Measurements from ENCODE around the gene FASTK. TPM values are rescaled to one million over a fixed set of nuclear protein-coding genes. Genes with fewer than 3 reads are reported as not detected.

The FASTK gene
- total and polyA plus RNA-seq, 2 of the 4 experiments (the other 2 are of a cell fraction), result 53.8 to 115 TPM

DNA sequence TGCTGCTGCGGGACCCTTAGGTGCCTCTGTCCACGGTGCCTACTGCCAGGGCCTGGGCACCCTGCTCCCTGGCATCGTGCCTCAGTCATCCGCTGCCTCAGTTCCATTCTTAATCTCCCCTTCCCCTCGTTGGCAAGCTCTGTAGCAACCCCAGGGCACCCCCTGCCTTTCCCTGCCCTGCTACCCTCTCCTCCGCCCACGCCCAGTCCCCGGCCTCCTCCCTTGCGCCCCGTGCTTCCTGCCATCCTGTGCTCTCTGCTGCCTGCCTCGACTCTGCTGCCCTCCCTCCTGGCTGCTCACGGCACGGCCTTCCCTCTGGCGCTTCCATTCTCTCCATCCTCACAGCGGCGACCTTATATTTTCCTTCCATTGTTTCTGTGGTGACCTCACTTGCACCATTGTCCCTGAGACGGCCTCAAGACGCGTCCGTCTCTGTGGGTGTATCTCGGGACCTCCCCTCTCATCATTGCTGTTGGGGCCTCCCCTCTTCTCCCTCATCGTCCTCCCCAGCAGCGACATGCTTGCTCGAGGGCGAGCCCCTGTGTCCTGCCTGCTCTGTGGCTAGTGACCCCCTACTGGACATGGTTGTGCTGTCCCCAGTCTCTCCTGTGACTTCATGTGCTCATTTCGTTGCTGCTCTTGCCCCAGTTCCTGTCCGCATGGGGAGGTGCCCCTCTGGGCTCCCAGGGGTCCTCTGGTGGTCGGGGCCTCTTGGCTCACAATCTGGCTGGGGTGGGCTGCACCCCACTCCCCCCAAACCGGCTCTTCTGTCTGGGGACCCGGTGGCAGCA, 41.0 kb upstream of the FASTK start (continued):
- no peak for TF ChIP-seq NFE2L2 (IDR thresholded peaks at IDR 0.05; ENCODE audit: low read depth, low read length)

DNA sequence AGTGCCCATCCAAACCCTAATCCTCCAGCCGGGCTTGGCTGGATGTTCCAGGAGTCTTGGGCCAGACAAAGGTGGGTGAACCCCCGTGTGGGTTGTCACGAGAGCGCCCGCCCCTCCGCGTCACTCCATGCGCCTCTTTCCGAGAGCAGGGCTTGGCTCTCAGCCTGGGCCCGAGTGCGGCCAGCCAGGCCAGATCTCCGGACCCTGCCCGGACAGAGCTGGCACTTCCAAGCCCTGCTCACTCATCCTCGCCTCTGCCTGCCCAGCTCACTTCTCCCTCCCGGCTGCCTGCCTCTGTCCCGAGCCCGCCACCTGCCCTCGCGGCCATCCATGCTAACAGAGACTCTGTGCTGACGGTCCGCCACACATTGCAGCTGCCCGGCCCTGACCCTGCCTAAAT, 40.3 kb upstream of the FASTK start:
- CTCF ChIA-PET, result no interaction called here
- WGBS, 2 experiments (ENCODE audit: extremely low coverage in 2 of 2, insufficient read length in 1 of 2), result 93% methylated on average over 18 of the region's 22 CpGs; no CpG with 5 or more reads in 1 of the 2 experiments
- TF ChIP-seq MXI1 (IDR thresholded peaks at IDR 0.05; ENCODE audit: borderline replicate concordance, low read depth, low read length), result no peak
- no peak for TF ChIP-seq RAD21 (IDR thresholded peaks at IDR 0.05; ENCODE audit: low read length)
- TF ChIP-seq RCOR1 (IDR thresholded peaks at IDR 0.05; ENCODE audit: insufficient replicate concordance, low read length), result no peak
- TF ChIP-seq MAZ (IDR thresholded peaks at IDR 0.05; ENCODE audit: borderline replicate concordance, low read depth, low read length), result no peak
- TF ChIP-seq SMC3 (IDR thresholded peaks at IDR 0.05; ENCODE audit: low read depth, low read length), result no peak
- TF ChIP-seq CEBPB (IDR thresholded peaks at IDR 0.05; ENCODE audit: low read depth, low read length), result no peak
- no peak for TF ChIP-seq CHD1 (IDR thresholded peaks at IDR 0.05; ENCODE audit: low read depth, low read length)
- TF ChIP-seq POLR2A (IDR thresholded peaks at IDR 0.05; ENCODE audit: low read depth, low read length), result no peak
- TF ChIP-seq, protein P1, sequence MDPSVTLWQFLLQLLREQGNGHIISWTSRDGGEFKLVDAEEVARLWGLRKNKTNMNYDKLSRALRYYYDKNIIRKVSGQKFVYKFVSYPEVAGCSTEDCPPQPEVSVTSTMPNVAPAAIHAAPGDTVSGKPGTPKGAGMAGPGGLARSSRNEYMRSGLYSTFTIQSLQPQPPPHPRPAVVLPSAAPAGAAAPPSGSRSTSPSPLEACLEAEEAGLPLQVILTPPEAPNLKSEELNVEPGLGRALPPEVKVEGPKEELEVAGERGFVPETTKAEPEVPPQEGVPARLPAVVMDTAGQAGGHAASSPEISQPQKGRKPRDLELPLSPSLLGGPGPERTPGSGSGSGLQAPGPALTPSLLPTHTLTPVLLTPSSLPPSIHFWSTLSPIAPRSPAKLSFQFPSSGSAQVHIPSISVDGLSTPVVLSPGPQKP (IDR thresholded peaks at IDR 0.05; ENCODE audit: borderline replicate concordance, low read depth, low read length), result no peak
- TF ChIP-seq FOS (IDR thresholded peaks at IDR 0.05; ENCODE audit: low read depth, low read length), result no peak
- TF ChIP-seq MAFK (IDR thresholded peaks at IDR 0.05; ENCODE audit: low read depth, low read length), result no peak
- TF ChIP-seq, protein P2, sequence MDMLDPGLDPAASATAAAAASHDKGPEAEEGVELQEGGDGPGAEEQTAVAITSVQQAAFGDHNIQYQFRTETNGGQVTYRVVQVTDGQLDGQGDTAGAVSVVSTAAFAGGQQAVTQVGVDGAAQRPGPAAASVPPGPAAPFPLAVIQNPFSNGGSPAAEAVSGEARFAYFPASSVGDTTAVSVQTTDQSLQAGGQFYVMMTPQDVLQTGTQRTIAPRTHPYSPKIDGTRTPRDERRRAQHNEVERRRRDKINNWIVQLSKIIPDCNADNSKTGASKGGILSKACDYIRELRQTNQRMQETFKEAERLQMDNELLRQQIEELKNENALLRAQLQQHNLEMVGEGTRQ (IDR thresholded peaks at IDR 0.05; ENCODE audit: low read depth, low read length), result no peak
- no peak for TF ChIP-seq NFE2L2 (IDR thresholded peaks at IDR 0.05; ENCODE audit: low read depth, low read length)

More for the DNA sequence above, 40.3 kb upstream of the FASTK start:
- no peak overlapping the region for H3K14ac ChIP-seq (replicated peaks; ENCODE audit: low read depth, low read length)
- peaks cover 73% of the 10 kb centered on the region for H3K36me3 ChIP-seq (ENCODE audit: control insufficient read depth, insufficient read depth, low read length)
- H2AFZ ChIP-seq (replicated peaks; ENCODE audit: low read length, poor library complexity), result no peak overlapping the region
- POLR2A ChIA-PET (ENCODE audit: unreplicated experiment), result interaction anchor here (0.6 kb wide), 1 partner anchor 142 kb away, joined by 6 read pairs; no protein-coding TSS in a partner anchor
- H3K9me3 ChIP-seq (ENCODE audit: control insufficient read depth, insufficient read depth, low read length), result no peaks in the 10 kb centered on the region
- H3K4me2 ChIP-seq (ENCODE audit: low read depth, low read length), result no peak overlapping the region
- H3K4me1 ChIP-seq (ENCODE audit: control insufficient read depth, insufficient read depth, low read length), result peaks cover under 1% of the 10 kb centered on the region; the same call in 1 of the 2 replicates
- no peaks in the 10 kb centered on the region for H3K9me1 ChIP-seq (ENCODE audit: insufficient read depth, low read length)
- no peak overlapping the region for H3K4me3 ChIP-seq (ENCODE audit: insufficient read depth, low read depth, low read length)
- H3K9ac ChIP-seq (ENCODE audit: low read depth, low read length), result no peak overlapping the region
- H2BK5ac ChIP-seq (ENCODE audit: low read depth, low read length, poor library complexity, severe bottlenecking), result no peak overlapping the region
- H3K56ac ChIP-seq (ENCODE audit: extremely low read depth, insufficient read depth, low read length), result no peak overlapping the region
- peaks cover 44% of the 10 kb centered on the region for H4K20me1 ChIP-seq (ENCODE audit: insufficient read depth, low read length)
- H3K4ac ChIP-seq (ENCODE audit: low read depth, low read length), result no peak overlapping the region
- H4K5ac ChIP-seq (ENCODE audit: low read depth, low read length), result no peak overlapping the region
- no peak overlapping the region for H4K8ac ChIP-seq (ENCODE audit: low read depth in 2 of 2, low read length in 2 of 2)
- H3K27ac ChIP-seq (ENCODE audit: insufficient read depth, low read length), result no peak overlapping the region
- H2AK5ac ChIP-seq (ENCODE audit: low read depth, low read length), result no peak overlapping the region
- H3K23ac ChIP-seq (ENCODE audit: low read depth, low read length), result no peak overlapping the region
- in situ Hi-C loops (cut with MboI; ENCODE audit: low sequenced_read_pairs) (loop anchor here (10.0 to 25.0 kb wide), 2 partner anchors 184 to 334 kb away; no protein-coding TSS in a partner anchor), intact Hi-C loops (cut with micrococcal nuclease) (loop anchor here (5.0 kb wide), 1 partner anchor 181 kb away; no protein-coding TSS in a partner anchor), dilution Hi-C loops (cut with HindIII; ENCODE audit: low sequenced_read_pairs, unreplicated experiment) (no loop called here)
- H2AK9ac ChIP-seq (replicated peaks; ENCODE audit: low read depth, low read length, poor library complexity), result no peak overlapping the region
- no peak overlapping the region for H3K18ac ChIP-seq (ENCODE audit: low read depth, low read length)
- H4K91ac ChIP-seq (ENCODE audit: insufficient read depth, low read depth, low read length), result no peak overlapping the region
- H3K27me3 ChIP-seq (ENCODE audit: control insufficient read depth, insufficient read depth, low read length), result no peaks in the 10 kb centered on the region
- no peak for ATAC-seq (ENCODE audit: low read depth)
- peaks cover 14 to 51% of the 10 kb centered on the region in 2 experiments for H3K79me1 ChIP-seq (ENCODE audit: low read depth in 1 of 2, low read length in 2 of 2)
- no peak overlapping the region for H2BK15ac ChIP-seq (ENCODE audit: low read depth, low read length)
- no peak overlapping the region for H2BK20ac ChIP-seq (ENCODE audit: low read depth, low read length)
- BruUV-seq (replicated peaks), result no TSS peak
- DNase-seq, result no peak
- no peak overlapping the region for H2BK120ac ChIP-seq (ENCODE audit: low read depth, low read length)
